Endodermal cell (in vitro differentiated cells): Measurements from ENCODE around the gene THEM4. TPM values are rescaled to one million over a fixed set of nuclear protein-coding genes. Genes with fewer than 3 reads are reported as not detected.

Experiments used
- DNase-seq: peaks from one replicate; pipeline ENCODE4 v3.0.0-alpha.2; 2017
- H3K27ac ChIP-seq: 2 replicates; pipeline ENCODE4 v1.5.1; 2013; ENCODE audit warnings: mild to moderate bottlenecking, low read depth, low read length, moderate library complexity
- H3K27me3 ChIP-seq: 2 replicates; pipeline ENCODE4 v1.6.1; 2013; ENCODE audit warnings: mild to moderate bottlenecking, low read length, moderate library complexity; ENCODE audit not compliant: insufficient read depth, control insufficient read depth, poor library complexity, severe bottlenecking
- H3K36me3 ChIP-seq: 2 replicates; pipeline ENCODE4 v1.7.0; 2013; ENCODE audit warnings: mild to moderate bottlenecking, low read length, moderate library complexity; ENCODE audit not compliant: control insufficient read depth, insufficient read depth
- H3K4me1 ChIP-seq: one replicate; pipeline ENCODE4 v1.7.0; 2013; ENCODE audit warnings: low read length; ENCODE audit not compliant: control insufficient read depth, insufficient read depth
- H3K4me3 ChIP-seq: 2 replicates; pipeline ENCODE4 v1.5.1; 2013; ENCODE audit warnings: mild to moderate bottlenecking, low read length, moderate library complexity
- H3K9ac ChIP-seq: 2 replicates; pipeline ENCODE4 v1.6.1; 2013; ENCODE audit warnings: mild to moderate bottlenecking, low read length, moderate library complexity; ENCODE audit not compliant: poor library complexity, severe bottlenecking; ENCODE audit errors: extremely low read depth
- H3K9me3 ChIP-seq: 2 replicates; pipeline ENCODE4 v1.6.1; 2013; ENCODE audit warnings: mild to moderate bottlenecking, low read length, moderate library complexity; ENCODE audit not compliant: control insufficient read depth
- H3K27ac Mint-ChIP-seq: 2 replicates; pipeline ENCODE4 v1.8.0; 2020; ENCODE audit warnings: mixed read lengths
- H3K27me3 Mint-ChIP-seq: 2 replicates; pipeline ENCODE4 v1.8.0; 2021; ENCODE audit warnings: mild to moderate bottlenecking, mixed read lengths; ENCODE audit not compliant: insufficient read depth
- H3K36me3 Mint-ChIP-seq: 2 replicates; pipeline ENCODE4 v1.8.0; 2020; ENCODE audit warnings: low read depth, mixed read lengths
- H3K4me1 Mint-ChIP-seq: 2 replicates; pipeline ENCODE4 v1.8.0; 2020; ENCODE audit warnings: mixed read lengths
- H3K4me3 Mint-ChIP-seq: 2 replicates; pipeline ENCODE4 v1.8.0; 2020; ENCODE audit warnings: mild to moderate bottlenecking, moderate library complexity, mixed read lengths
- H3K9me3 Mint-ChIP-seq: 2 replicates; pipeline ENCODE4 v1.8.0; 2020; ENCODE audit warnings: mild to moderate bottlenecking, mixed read lengths
- CTCF ChIP-seq: fragments of 200-600 bp; sonication (generic); conservative IDR thresholded peaks from 2 replicates; pipeline ENCODE4 v1.5.0; 2021; ENCODE audit warnings: antibody characterized with exemption, mild to moderate bottlenecking
- WGBS, 2 experiments: methylation state at CpG; one replicate each; pipeline versions ENCODE4 v1.1.5 to v1.1.7; 2013; ENCODE audit warnings: missing lambda C conversion rate in 2 of 2, mixed read lengths in 1 of 2; ENCODE audit not compliant: insufficient coverage in 1 of 2, insufficient read length in 1 of 2; 5-methylcytosine and 5-hydroxymethylcytosine counted together
- long read RNA-seq, 4 experiments: library from polyadenylated mRNA in 2 of 4; library from RNA in 1 of 4; library from capped mRNA in 1 of 4; stranded (forward) in 3 of 4; unstranded in 1 of 4; transcript quantifications; one replicate each; pipeline ENCODE4 v2.0.0, GENCODE V29; 2020 to 2021; ENCODE audit warnings: inconsistent platforms in 1 of 4
- polyA plus RNA-seq, 2 experiments: library from polyadenylated mRNA; stranded (reverse); fragments of 50-300 nt; gene quantifications; one replicate each; pipeline ENCODE4 v1.2.3, GENCODE V29; 2013
- total RNA-seq, 2 donors: library from RNA; stranded (reverse); fragmentation: NEBNext Ultra II Directional in 1 of 2; extraction: Animal tissue kit (Norgen Biotek cat#: 25700) in 1 of 2; gene quantifications; 2 replicates in 1 of 2; 3 replicates in 1 of 2; pipeline ENCODE4 v1.2.1, GENCODE V29; 2021

THEM4 gene
- 10 to 100 TPM; 12.2 to 14.3 TPM for total RNA-seq
- 11.3 TPM for polyA plus RNA-seq (2013, experiment 1 of 2)
- polyA plus RNA-seq (2013, experiment 2 of 2), result 11.7 TPM
- long read RNA-seq, experiment 1, partial matches to known transcripts, result 3 of 9 reads
- long read RNA-seq, experiment 1, other reads (novel, unspliced or antisense), result 2 of 9 reads
- long read RNA-seq, experiment 2, transcript THEM4-202 (7 exons, 1,832 nt), result major isoform, 13 of 25 reads
- long read RNA-seq, experiment 2, partial matches to known transcripts, result 0 of 25 reads
- long read RNA-seq, experiment 2, other reads (novel, unspliced or antisense), result 6 of 25 reads
- long read RNA-seq, experiment 3, transcript THEM4-201 (6 exons, 2,377 nt), result minor isoform, 8 of 27 reads
- long read RNA-seq, experiment 3, transcript THEM4-202 (7 exons, 1,832 nt), result major isoform, 16 of 27 reads
- long read RNA-seq, experiment 3, partial matches to known transcripts, result 0 of 27 reads
- long read RNA-seq, experiment 3, other reads (novel, unspliced or antisense), result 3 of 27 reads
- long read RNA-seq, experiment 4, transcript THEM4-202 (7 exons, 1,832 nt), result major isoform, 7 of 10 reads
- long read RNA-seq, experiment 4, partial matches to known transcripts, result 1 of 10 reads
- long read RNA-seq, experiment 4, other reads (novel, unspliced or antisense), result 1 of 10 reads

GRCh38 chr1:151909167-151910149 lies at the start of gene THEM4:
TSS of gene THEM4 (minus strand) at chr1:151909511. CDS start at chr1:151909458, 53 bp downstream.
- Histone ChIP-seq H3K9me3 (peaks cover 44% of the 10 kb centered on the region), H3K27ac (peak within 1 kb of the TSS; percentile 55), H3K4me1 (peaks cover 2% of the 10 kb centered on the region), H3K36me3 (peaks cover 12% of the 10 kb centered on the region), H3K4me3 (peak within 1 kb of the TSS; percentile 91), H3K9ac (peak within 1 kb of the TSS; percentile 75), H3K27me3 (no peaks in the 10 kb centered on the region)
- Mint-ChIP-seq H3K27ac (peak within 1 kb of the TSS; percentile 97), H3K27me3 (peaks cover 1% of the 10 kb centered on the region), H3K9me3 (peaks cover 50% of the 10 kb centered on the region), H3K4me3 (peak within 1 kb of the TSS; percentile 88), H3K4me1 (peaks cover 5% of the 10 kb centered on the region), H3K36me3 (peaks cover 34% of the 10 kb centered on the region)
- 4 to 5% methylated on average over 12 to 73 of the region's 73 CpGs for WGBS, 2 experiments
- DNase-seq, result peak; percentile 99
- no peak for TF ChIP-seq CTCF

- Histone ChIP-seq H3K9ac (no peak overlapping the region), H3K4me3 (no peak overlapping the region), H3K9me3 (no peaks in the 10 kb centered on the region), H3K27ac (no peak overlapping the region), H3K36me3 (no peaks in the 10 kb centered on the region), H3K27me3 (peaks cover 59% of the 10 kb centered on the region), H3K4me1 (peaks cover 8% of the 10 kb centered on the region)
- DNase-seq, result no peak
- no peak overlapping the region for H3K4me3 Mint-ChIP-seq
- WGBS, 2 experiments, result 91 to 100% methylated on average over 1 to 2 of the region's 2 CpGs
- H3K27ac Mint-ChIP-seq, result no peak overlapping the region
- no peaks in the 10 kb centered on the region for H3K36me3 Mint-ChIP-seq
- no peaks in the 10 kb centered on the region for H3K9me3 Mint-ChIP-seq
- H3K4me1 Mint-ChIP-seq, result peaks cover 27% of the 10 kb centered on the region
- TF ChIP-seq CTCF, result no peak
- peaks cover 38% of the 10 kb centered on the region for H3K27me3 Mint-ChIP-seq
These were observed 49.6 kb upstream of the THEM4 start for GRCh38 chr1:151958959-151959358.

- H3K4me1 Mint-ChIP-seq, result peaks cover 25% of the 10 kb centered on the region
- WGBS, 2 experiments, result 75 to 87% methylated on average over 2 to 3 of the region's 3 CpGs
These were observed 47.7 kb upstream of the THEM4 start for GRCh38 chr1:151956957-151957497.

More at GRCh38 chr1:151956957-151957497, 47.7 kb upstream of the THEM4 start:
- Histone ChIP-seq H3K4me3 (no peak overlapping the region), H3K4me1 (peaks cover 8% of the 10 kb centered on the region), H3K36me3 (no peaks in the 10 kb centered on the region), H3K9ac (no peak overlapping the region), H3K27me3 (peaks cover 42% of the 10 kb centered on the region), H3K27ac (no peak overlapping the region), H3K9me3 (no peaks in the 10 kb centered on the region)
- Mint-ChIP-seq H3K36me3 (no peaks in the 10 kb centered on the region), H3K27ac (no peak overlapping the region), H3K4me3 (no peak overlapping the region), H3K27me3 (peaks cover 21% of the 10 kb centered on the region), H3K9me3 (no peaks in the 10 kb centered on the region)
- no peak for DNase-seq
- TF ChIP-seq CTCF, result no peak
